OCI-LY1 (cell line): ENCODE data around the gene RASGEF1C.

ENCODE experiments used
- H2AFZ ChIP-seq: fragments of 200-600 bp; sonication (generic), shearing (Covaris generic); 2 replicates; pipeline ENCODE4 v1.6.0; 2014; ENCODE audit warnings: antibody characterized with exemption, mild to moderate bottlenecking, low read length
- H3F3A ChIP-seq: fragments of 200-600 bp; sonication (generic), shearing (Covaris generic); 2 replicates; pipeline ENCODE4 v1.6.0; 2014; ENCODE audit warnings: mild to moderate bottlenecking, antibody characterized with exemption, low read length, moderate library complexity; ENCODE audit not compliant: insufficient read depth
- H3K27ac ChIP-seq: fragments of 200-600 bp; sonication (generic); 2 replicates; pipeline ENCODE4 v1.5.1; 2014; ENCODE audit warnings: low read length, mixed run types, mild to moderate bottlenecking, low read depth; ENCODE audit not compliant: poor library complexity, severe bottlenecking
- H3K27me3 ChIP-seq: fragments of 200-600 bp; sonication (generic); 2 replicates; pipeline ENCODE4 v1.6.0; 2014; ENCODE audit warnings: antibody characterized with exemption, mild to moderate bottlenecking, low read length, moderate library complexity; ENCODE audit not compliant: insufficient read depth
- H3K36me3 ChIP-seq: fragments of 200-600 bp; sonication (generic); 2 replicates; pipeline ENCODE4 v1.6.1; 2014; ENCODE audit warnings: mild to moderate bottlenecking, antibody characterized with exemption, low read length, moderate library complexity, mixed read lengths; ENCODE audit not compliant: insufficient read depth
- H3K4me1 ChIP-seq: fragments of 200-600 bp; sonication (generic); 2 replicates; pipeline ENCODE4 v1.5.1; 2014; ENCODE audit warnings: mild to moderate bottlenecking, low read length, moderate library complexity; ENCODE audit not compliant: insufficient read depth, severe bottlenecking
- H3K4me2 ChIP-seq: fragments of 200-600 bp; sonication (generic), shearing (Covaris generic); 2 replicates; pipeline ENCODE4 v1.6.1; 2014; ENCODE audit warnings: low read length
- H3K4me3 ChIP-seq: fragments of 200-600 bp; sonication (generic); 2 replicates; pipeline ENCODE4 v1.5.1; 2014; ENCODE audit warnings: low read length, low read depth, mild to moderate bottlenecking, mixed read lengths; ENCODE audit not compliant: poor library complexity, severe bottlenecking
- H3K79me2 ChIP-seq: fragments of 200-600 bp; shearing (Covaris generic); 2 replicates; pipeline ENCODE4 v1.6.1; 2016; ENCODE audit warnings: mixed run types, low read length, mixed read lengths; ENCODE audit not compliant: insufficient read depth
- H3K9ac ChIP-seq: fragments of 200-600 bp; sonication (generic), shearing (Covaris generic); 2 replicates; pipeline ENCODE4 v1.6.1; 2014; ENCODE audit warnings: mild to moderate bottlenecking, low read length, mixed read lengths
- H3K9me2 ChIP-seq: fragments of 200-600 bp; sonication (generic), shearing (Covaris generic); 2 replicates; pipeline ENCODE4 v1.6.1; 2014; ENCODE audit warnings: low read depth, mild to moderate bottlenecking, low read length, mixed read lengths
- H3K9me3 ChIP-seq: fragments of 200-600 bp; shearing (Covaris generic); 2 replicates; pipeline ENCODE4 v1.6.1; 2014; ENCODE audit warnings: low read length, mixed read lengths
- H4K20me1 ChIP-seq: fragments of 200-600 bp; sonication (generic), shearing (Covaris generic); 2 replicates; pipeline ENCODE4 v1.6.0; 2016; ENCODE audit warnings: mild to moderate bottlenecking, low read length; ENCODE audit not compliant: insufficient read depth
- CTCF ChIP-seq: fragments of 200-600 bp; sonication (generic), shearing (Covaris generic); IDR thresholded peaks from 2 replicates; pipeline ENCODE4 v1.5.1; 2017; ENCODE audit warnings: mild to moderate bottlenecking, antibody characterized with exemption, low read length, moderate library complexity, mixed read lengths
- EZH2 ChIP-seq: fragments of 200-600 bp; sonication (generic), shearing (Covaris generic); IDR thresholded peaks from 2 replicates; pipeline ENCODE4 v1.8.0; 2017; ENCODE audit warnings: borderline replicate concordance, mixed run types, mild to moderate bottlenecking, antibody characterized with exemption, low read length, moderate library complexity, mixed read lengths

The RASGEF1C gene

GRCh38 chr5:180176191-180176590, 32.8 kb downstream of the RASGEF1C start:
- Histone ChIP-seq H2AFZ (no peak overlapping the region), H3K27me3 (peaks cover 4% of the 10 kb centered on the region; the same call in 1 of the 2 replicates), H3K4me3 (no peak overlapping the region), H4K20me1 (no peaks in the 10 kb centered on the region), H3K9me3 (no peaks in the 10 kb centered on the region), H3K4me2 (no peak overlapping the region), H3K36me3 (no peaks in the 10 kb centered on the region), H3K27ac (no peak overlapping the region), H3K9me2 (no peaks in the 10 kb centered on the region), H3K4me1 (no peaks in the 10 kb centered on the region), H3F3A (no peaks in the 10 kb centered on the region), H3K9ac (no peak overlapping the region), H3K79me2 (no peaks in the 10 kb centered on the region)
- TF ChIP-seq EZH2 (no peak), CTCF (no peak)

- no peak overlapping the region for H3K27ac ChIP-seq
These were observed 34.0 kb downstream of the RASGEF1C start for GRCh38 chr5:180175015-180175431.

GRCh38 chr5:180174587-180174972, 34.4 kb downstream of the RASGEF1C start:
- H3K4me3 ChIP-seq: no peak overlapping the region
- no peaks in the 10 kb centered on the region for H3F3A ChIP-seq

More at GRCh38 chr5:180175015-180175431, 34.0 kb downstream of the RASGEF1C start:
- Histone ChIP-seq H3K79me2 (no peaks in the 10 kb centered on the region), H4K20me1 (no peaks in the 10 kb centered on the region), H3F3A (no peaks in the 10 kb centered on the region), H3K4me1 (no peaks in the 10 kb centered on the region), H3K4me3 (no peak overlapping the region), H3K9me2 (no peaks in the 10 kb centered on the region), H2AFZ (no peak overlapping the region), H3K36me3 (no peaks in the 10 kb centered on the region), H3K27me3 (peaks cover 4% of the 10 kb centered on the region; the same call in 1 of the 2 replicates), H3K9me3 (no peaks in the 10 kb centered on the region), H3K4me2 (no peak overlapping the region), H3K9ac (no peak overlapping the region)
- TF ChIP-seq EZH2 (no peak), CTCF (no peak)

More at GRCh38 chr5:180174587-180174972, 34.4 kb downstream of the RASGEF1C start:
- Histone ChIP-seq H3K27ac (no peak overlapping the region), H3K4me2 (no peak overlapping the region), H3K36me3 (no peaks in the 10 kb centered on the region), H3K4me1 (no peaks in the 10 kb centered on the region), H2AFZ (no peak overlapping the region), H3K27me3 (peaks cover 4% of the 10 kb centered on the region; the same call in 1 of the 2 replicates), H4K20me1 (no peaks in the 10 kb centered on the region), H3K9me3 (no peaks in the 10 kb centered on the region), H3K9me2 (no peaks in the 10 kb centered on the region), H3K79me2 (no peaks in the 10 kb centered on the region), H3K9ac (no peak overlapping the region)
- TF ChIP-seq EZH2 (no peak), CTCF (no peak)
